SIG-M5 treated with dmso at 0.1 percent for 504 hours (cell line): Measurements from ENCODE around the gene ZNF423.

Source experiments
- DNase-seq: peaks from one replicate; lab custom pipeline; 2025; ENCODE audit not compliant: unreplicated experiment; lab: John Stamatoyannopoulos, UW

ZNF423 gene

DNA sequence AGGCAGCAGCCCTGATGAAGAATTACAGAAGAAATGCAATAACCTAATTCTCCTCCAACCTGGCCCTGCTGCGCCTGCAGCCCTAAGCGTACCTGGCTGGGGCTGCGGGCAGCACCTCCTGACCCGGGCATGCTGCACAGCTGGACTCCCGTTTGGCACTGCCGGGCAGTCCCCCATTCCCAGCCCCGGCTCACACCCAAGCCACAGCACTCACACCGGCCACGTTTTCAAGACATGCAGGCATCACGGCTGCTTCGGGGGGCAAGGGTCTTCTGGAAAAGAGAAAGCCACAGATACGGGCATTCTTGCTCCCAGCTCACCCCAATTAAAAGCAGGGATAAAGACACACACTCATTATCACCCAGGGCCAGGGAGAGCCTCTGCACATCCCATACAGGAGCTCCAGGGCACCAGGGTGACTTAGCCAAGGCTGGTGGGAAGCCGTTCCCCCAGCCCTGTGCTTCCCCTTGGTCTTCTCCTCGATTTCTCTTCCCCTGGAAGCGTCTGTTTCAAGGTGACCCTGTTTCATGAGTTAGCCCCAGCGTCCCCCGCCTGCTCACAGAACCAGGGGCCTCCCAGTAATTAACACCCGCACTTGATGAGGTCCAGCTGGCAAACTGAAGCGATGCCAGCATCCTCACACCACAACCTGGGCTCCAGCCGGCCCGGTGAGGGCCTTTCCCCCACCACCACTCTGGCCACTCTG is 265.6 kb downstream of the ZNF423 start:
- DNase-seq: no peak

DNA sequence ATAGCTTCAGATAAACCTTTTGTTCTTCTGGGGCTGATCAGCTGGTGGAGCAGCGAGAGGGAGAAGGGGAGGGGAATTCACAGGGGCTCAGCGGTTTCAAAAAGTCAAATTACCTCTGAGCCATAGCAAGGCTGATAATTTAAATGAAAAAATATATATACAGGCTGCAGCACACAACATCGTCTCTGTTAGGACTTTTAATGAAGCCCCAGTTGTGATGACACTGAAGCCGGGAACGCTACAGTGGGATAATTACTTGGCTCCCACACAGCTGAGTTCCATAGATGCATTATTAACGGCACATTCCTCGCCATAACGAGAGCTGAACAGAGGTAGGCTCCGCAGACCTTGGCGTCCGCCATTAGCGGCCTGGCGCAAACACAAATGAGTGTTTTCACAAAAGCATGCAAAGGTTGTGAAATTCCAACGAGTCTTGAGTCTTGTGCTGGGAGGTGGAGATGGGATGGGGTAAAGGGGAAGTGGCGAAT is 266.3 kb downstream of the ZNF423 start:
- DNase-seq: no peak

DNA sequence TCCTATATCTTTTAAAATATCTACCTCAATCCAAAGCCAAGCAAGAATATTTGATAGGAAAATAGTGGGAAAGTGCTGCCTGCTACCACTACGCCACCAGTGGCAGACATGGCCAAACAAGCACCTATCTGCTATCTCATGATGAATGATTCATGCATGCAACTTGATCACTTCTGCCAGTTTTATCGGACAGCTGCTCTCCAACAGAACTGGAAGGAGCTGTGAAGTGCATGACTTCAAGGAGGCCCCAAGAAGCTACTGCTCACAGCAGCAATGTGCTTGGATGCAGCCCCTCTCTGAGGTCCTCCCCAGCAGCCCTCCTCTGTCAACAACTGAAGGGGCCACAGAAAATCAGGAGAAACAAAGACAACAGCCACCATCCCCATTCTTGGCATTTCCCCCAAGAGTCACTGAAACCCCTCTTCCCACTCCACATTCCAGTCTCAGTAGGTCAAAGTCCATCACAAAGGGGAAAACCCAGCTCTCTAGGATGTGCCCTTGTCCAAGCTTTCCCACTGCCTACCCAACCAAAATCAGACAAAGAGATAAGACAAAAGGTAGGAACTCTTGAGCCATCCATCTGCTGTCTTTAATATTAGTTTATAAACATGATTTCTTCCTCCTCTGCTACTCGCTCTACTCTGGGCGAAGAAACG is 267.1 kb downstream of the ZNF423 start:
- no peak for DNase-seq

DNA sequence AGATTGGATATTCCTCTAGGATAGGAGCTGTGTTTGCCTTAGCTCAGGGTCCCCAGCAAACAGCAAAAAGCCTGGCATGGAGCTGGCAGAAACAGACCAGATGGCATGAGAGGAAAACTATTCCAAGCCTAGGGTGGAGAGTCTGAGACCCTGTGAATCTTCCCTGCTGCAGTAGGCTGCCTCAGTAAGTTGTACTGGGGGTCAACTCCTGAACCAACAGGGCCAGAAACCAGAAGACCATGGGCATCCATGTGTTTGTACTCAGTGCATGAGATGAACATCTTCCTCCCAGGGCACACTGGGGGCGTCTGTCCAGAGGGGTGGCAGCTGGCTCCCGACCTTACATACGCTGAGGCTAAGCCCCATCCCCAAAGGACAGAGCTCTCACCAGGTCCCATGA is 267.9 kb downstream of the ZNF423 start:
- no peak for DNase-seq

DNA sequence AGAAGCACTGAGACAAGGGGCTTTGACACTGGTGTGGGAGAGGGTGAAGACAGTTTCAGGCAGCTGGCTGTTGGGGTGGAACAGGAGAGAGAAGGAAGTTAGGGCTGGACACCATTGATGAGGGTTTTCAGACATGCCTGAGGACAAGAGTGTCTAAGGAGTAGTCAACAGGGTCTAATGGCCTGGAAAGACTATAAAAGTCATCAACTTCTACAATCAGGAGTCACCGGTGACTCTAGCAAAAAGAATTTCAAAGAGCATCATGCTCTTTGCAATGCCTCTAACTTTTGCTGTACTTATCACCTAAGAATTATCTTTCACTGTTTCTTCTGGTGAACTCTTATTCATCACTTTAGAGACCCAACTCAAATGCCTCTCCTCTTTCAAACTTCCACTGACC is 268.4 kb downstream of the ZNF423 start:
- no peak for DNase-seq

DNA sequence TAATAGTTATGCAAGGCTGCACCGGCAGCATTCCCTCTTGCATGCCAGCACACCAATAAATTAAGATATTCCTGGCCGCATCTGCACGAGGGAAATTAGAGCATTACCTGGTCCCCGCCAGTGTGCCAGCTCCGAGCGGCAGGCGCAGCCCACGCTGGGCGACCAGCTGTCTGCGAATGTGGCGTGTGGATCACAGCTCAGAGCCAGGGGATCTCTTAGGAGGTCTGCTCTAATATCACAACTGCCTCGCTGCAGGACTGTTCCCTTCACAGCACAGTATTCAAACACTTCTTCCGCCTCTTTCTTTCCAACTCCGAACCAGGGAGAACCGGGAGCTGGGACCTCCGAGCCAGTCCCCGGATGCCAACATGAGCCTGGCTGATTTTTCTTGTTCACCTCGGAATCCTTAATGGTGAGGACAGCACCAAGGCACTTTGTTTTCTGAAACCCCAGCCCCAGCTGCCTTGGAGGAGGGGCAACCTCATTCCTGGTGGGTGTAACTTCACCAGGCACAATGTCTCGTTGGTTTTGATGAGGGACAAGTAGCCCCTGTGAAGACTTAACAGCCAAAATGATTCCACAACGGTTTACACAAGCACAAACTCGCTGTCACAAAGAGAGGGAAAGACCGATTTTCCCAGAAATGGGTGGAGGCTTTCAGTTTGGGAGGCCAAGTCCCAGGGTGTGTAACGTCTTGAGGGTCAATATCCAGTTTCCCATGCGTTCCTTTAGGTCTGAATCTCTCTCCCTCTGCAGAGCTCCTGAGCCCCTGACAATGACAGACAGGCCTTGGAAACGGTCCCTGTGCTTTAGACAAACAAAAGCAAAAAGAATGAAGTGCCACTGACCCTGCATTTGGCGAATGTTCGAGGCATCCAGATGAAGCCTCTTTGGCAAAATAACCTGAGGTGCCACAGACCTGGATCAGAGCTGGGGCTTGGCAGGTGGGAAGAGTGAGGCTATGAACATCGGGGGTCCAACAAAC is 269.2 kb downstream of the ZNF423 start:
- no peak for DNase-seq

DNA sequence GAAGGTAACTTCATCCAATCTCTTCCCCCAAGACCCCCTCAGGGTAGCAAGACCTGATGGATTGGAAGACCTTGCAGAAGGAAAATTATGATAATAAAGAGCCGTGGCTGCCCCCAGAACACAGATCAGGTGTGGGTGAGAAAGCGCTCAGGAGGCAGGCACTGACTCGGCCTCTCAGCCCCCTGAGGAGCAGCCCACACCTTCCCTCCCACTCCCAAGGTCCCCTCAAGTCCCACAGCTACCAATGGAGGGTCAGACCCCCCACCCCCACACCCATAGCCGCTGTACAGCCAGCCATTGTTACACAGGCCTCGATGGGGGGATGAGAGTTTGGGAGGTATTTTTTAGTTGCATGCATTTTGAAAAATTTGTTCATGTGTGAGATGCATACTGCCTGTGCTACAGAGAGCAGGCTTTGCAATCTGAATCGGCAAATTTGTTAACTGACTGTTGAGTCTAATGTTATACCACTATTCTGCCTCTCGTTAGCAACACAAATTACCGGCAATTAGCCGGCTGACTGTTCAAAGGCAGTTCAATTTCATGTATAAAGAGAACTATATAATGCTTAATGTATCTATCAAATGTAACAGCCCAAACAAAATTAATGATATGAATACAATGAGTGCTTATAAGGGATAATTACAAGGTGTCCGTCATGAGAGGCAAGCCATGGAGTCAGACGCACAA is 270.6 kb downstream of the ZNF423 start:
- DNase-seq: no peak

DNA sequence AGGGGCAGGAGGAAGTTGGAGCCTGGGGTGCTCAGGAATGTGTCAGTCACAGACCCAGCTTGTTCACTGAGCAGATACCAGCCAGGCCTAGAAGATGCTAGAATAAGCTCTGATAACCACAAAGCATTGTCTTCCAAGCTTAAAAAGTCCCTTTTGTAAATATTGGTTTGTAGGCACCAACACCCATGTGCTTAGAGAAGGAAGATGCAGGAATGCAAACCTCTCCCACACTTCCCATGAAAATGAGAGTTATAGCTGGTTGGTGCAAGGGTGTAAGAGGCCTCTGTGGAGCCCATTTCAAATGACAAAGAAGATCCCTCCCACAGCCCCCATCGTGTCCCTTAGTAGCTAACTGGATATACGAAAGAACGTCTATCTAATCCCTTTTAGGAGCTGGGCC is 272.0 kb downstream of the ZNF423 start:
- no peak for DNase-seq

DNA sequence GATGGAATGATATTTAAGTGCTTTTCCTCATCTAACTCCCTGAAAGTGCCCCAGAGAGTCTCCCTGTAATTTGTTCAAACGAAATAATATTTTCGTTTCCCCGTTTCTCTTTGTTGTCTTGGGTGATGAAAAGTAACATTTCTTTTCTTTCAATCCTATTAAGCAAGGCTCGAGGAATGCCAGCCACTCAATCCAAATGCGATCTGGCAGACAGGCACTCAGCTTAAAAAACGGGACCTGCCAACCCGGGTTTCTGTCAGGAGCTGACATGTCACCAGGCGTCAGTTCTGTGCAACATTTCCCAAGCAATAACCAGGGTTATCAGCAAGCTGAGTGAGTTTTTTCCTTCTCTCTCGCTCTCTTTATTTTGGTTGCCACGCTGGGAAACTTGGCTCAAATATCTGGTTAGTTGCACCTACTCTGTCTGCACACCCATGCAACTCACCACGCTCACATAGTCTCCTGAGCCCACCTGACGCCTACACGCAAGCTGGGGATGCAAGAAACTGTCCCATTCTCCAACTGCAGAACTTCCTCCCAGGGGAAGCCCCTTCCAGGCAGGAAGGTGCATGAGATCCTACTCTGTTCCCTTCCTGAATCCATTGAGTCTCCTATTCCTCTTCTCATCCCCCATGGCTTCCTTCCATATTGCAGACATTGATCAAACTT is 274.1 kb downstream of the ZNF423 start:
- no peak for DNase-seq

DNA sequence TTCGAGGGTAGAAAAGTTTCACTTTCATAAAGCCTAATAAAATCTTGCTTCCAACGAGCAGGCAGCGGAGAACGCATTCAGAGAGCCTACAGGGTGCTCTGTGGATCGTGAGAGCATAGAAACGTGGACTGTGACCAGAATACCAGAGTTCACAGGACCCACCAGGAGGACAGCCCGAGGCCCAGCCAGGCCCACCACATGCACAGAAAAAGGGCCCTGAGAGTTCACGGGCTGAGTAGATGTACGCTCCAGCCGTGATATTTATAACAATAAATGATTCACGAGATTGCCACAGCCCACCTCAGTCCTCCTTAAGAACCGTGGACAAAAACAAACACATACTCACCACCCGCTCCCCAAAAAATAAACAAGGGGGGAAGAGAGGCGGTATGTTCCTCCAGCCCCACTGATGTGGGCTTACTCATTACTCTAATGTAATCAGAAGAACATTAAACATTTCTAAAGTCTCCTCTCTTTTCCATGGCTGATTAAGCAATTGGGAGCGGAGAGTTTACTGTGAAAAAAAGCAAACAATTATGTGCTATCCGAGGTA is 275.1 kb downstream of the ZNF423 start:
- DNase-seq: no peak

DNA sequence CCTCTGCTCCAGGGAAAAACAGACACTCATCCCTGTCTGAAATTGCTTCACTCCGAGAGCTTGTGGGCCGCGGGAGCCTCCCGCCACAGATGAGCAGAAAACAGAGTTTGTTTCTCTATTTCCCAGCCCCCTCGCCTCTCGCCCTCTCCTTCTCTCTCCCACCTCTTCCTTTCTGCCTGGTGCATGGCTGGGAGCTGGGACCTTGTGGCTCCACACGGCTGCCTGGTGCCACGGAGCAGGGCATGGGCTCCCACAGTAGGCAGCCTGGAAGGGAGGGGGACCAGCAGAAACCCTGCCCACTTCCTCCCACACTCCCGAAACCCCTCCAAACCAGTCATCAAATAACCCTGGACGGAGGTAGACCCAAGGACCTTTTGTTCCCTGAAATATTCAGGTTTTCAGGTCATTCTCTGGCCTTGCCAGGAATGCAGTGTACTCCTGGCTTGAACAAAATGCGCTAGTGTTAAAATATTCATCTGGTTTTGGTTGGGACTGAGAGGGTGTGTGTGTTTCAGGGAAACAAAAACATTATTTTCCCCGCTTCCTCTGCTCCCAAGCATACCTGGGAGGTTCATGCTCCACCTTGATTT is 277.4 kb downstream of the ZNF423 start:
- DNase-seq: no peak

DNA sequence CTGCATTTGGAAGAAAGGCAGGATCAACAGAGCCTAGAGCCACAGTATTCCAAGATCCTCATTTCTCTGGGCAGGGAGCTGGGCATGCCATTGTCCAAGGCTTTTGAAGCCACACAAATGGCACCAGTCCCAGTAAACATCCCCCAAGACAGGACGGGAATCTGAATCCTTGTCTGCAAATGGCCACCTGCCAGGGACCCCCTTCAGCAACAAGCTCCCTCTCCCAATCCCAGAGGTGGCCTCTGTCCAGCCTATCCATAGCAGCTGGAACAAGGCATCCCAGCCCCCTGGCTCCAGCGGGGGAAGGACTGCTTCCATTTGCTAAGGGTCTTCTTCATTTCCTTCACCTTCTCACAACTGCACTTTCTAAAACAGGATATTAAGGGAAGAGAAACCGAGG is 277.9 kb downstream of the ZNF423 start:
- no peak for DNase-seq

DNA sequence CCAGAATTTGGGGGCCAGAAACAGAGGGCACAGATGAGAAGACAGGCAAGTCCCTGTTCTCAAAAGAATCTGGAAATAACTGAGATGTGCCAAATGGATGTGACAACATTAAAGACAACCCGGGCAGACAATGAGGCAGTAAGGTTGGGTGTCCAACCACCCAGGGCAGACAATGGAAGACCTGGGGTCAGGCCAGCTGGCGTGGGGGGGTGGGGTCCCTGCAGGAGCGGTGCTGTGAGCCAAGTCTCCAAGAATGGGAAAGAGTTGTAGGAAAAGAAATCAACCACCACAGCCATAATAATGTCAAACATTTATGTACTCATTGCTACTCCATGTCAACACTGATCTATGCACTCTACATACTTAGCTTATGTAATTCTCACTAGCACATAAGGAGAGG is 279.0 kb downstream of the ZNF423 start:
- no peak for DNase-seq

DNA sequence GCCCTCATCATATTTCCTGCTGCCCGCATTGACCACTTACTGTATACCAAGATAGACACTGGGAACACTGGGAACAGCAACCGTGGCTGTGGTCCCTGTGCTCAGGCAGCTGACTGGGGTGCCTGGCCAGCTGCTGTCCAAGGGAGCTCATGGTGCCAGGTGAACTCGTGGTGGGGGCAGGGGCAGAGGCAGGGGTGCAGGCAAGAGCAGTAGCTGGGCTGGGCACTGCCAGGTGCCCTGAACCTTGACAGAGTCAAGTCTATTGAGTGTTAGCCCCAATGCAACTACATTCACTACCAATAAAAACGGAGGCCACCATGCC is 279.8 kb downstream of the ZNF423 start:
- DNase-seq: no peak

DNA sequence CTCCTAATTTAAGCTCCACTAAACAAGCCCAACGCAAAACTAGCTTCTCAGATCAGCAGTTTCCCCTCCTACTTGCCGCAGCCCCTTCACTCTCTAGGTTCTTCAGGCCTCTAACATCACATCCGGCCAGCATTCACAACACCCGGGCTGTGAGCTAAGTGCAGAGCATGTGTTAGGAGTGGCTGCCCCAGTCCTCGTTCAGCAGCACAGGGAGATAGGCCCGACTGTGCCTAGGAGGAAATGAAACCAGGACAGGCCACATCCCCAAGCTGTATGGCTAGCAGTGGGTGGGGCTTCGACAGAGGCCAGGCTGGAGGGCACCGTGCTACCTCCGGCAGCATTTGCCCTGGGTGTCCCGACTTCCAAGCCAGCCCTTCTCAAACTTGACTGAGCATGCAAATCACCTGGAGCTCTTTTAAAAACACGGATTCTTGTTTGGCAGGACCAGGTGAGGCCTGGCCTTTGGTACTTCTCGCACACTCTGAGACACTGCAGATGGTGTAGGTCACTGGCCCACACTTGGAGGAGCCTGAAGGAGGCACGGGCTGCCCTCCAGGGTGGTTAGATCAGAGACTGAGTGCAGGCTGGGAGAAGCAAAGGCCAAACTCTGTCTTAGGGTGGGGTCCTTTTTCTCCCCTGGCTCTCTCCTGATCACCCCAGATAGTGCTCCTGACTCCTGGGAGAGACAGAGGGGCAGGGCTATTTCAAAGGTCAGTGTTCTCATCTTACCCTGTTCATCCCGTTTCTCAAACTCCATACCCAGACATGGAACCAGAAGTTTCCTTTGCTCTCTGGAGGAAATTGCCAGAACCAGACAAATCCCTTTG is 280.4 kb downstream of the ZNF423 start:
- peak; percentile 47 for DNase-seq

DNA sequence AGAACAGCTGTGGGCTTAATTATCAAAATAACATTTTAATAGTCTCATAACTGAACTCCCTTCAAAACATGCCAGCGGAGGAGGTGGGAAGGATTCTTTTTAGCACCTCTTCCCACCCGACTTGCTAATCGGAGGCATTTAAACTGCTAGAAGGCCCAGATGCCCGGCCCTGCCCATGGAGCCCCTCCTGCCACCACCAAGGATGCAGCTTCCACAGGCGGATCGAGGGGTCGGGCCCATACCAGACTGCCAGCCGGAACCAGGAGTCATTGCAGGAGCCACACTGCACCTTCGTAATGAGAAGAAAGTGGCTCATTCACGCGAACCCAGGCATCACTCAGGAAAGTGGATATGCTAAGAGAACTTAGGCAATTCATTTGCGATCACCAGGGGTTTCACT is 281.1 kb downstream of the ZNF423 start:
- DNase-seq: no peak

DNA sequence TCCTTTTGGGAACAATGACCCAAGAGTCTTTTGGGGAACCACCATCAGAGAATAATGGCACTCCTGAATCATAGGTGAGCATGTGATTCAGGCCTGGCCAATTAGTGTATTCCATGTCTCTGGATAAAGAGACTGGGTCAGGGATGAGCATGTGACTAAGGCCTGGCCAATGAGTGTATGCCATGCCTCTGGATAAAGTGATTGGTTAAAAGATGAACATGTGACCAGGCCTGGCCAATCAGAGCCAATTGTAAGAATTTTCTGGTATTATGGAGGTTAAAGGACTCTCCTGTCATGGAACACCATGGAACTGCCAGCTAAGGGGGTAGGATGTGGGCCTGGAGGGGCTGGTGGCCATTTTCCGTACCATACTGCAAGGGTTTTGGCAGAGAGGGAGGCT is 288.0 kb downstream of the ZNF423 start:
- no peak for DNase-seq

DNA sequence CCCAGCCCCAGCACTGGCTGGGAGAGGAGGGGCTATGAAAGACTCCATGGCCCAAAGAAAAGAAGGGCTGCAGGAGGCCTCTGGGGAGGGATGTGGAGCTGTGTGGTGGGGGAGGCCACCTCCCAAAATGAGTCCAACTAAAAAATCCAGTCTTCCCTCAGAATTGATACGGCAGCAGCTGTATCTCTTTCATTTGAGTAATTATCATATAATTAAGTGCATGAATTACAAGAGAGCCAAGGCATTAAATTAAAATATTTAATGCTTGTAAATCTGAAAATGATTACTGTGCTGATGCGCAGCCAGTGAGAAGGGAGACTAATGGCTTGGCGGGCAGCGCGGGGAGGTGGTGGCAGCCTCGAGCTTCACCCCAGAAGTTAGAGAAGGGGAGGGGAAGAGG is 289.5 kb downstream of the ZNF423 start:
- no peak for DNase-seq
